SK-N-SH (cell line): ENCODE measurements around the gene ADAMTS16. TPM values are rescaled to one million over a fixed set of nuclear protein-coding genes. Genes with fewer than 3 reads are reported as not detected.
"Not testable (repeated sequence)": the region's sequence is repeated elsewhere in the genome, so short reads cannot be mapped to it uniquely, and the experiment has no call there.

Source experiments
- CTCF ChIA-PET: fragments of 300-600, 350-600 bp; formaldehyde crosslinking; extraction: SDS; loops from one replicate; lab custom pipeline; 2021; lab: Yijun Ruan, JAX
- POLR2A ChIA-PET: fragments of 350-600 bp; sonication (Branson Sonifier 250); formaldehyde crosslinking; extraction: SDS; loops from one replicate; lab custom pipeline; 2020; ENCODE audit warnings: antibody characterized with exemption, inconsistent platforms; lab: Yijun Ruan, JAX
- DNase-seq: peaks from one replicate; pipeline ENCODE4 v3.0.0; 2012
- H2AFZ ChIP-seq: fragments of 200-600 bp; sonication (generic); 2 replicates; pipeline ENCODE4 v1.8.1; 2016; ENCODE audit warnings: antibody characterized with exemption, mild to moderate bottlenecking, low read depth
- H3F3A ChIP-seq: fragments of 200-600 bp; sonication (generic); replicated peaks from 2 replicates; pipeline ENCODE3; 2016; ENCODE audit warnings: antibody characterized with exemption, mild to moderate bottlenecking; ENCODE audit not compliant: insufficient read depth
- H3K27ac ChIP-seq, 2 experiments: fragments of 200-500 bp in 1 of 2; fragments of 200-600 bp in 1 of 2; sonication (Bioruptor generic) in 1 of 2; sonication (generic), shearing (Covaris generic) in 1 of 2; 2 replicates each; pipeline versions ENCODE4 v1.5.1 to v1.6.1; 2014 to 2016; ENCODE audit warnings: low read depth in 2 of 2, inconsistent platforms in 1 of 2, low read length in 1 of 2, mild to moderate bottlenecking in 1 of 2, mixed read lengths in 1 of 2
- H3K27me3 ChIP-seq: fragments of 200-600 bp; sonication (generic), shearing (Covaris generic); 2 replicates; pipeline ENCODE4 v1.6.1; 2016; ENCODE audit warnings: mixed run types; ENCODE audit not compliant: insufficient read depth
- H3K36me3 ChIP-seq, 2 experiments: fragments of 200-500 bp in 1 of 2; fragments of 200-600 bp in 1 of 2; sonication (Bioruptor generic) in 1 of 2; sonication (generic) in 1 of 2; replicated peaks in 1 of 2; 2 replicates each; pipeline versions ENCODE3 to v1.5.1; 2014 to 2016; ENCODE audit warnings: low read length in 1 of 2, mild to moderate bottlenecking in 1 of 2; ENCODE audit not compliant: insufficient read depth in 2 of 2, control insufficient read depth in 1 of 2
- H3K4me1 ChIP-seq, 2 experiments: fragments of 200-500 bp in 1 of 2; fragments of 200-600 bp in 1 of 2; sonication (Bioruptor generic) in 1 of 2; sonication (generic), shearing (Covaris generic) in 1 of 2; 2 replicates each; pipeline versions ENCODE4 v1.5.1 to v1.6.1; 2014 to 2016; ENCODE audit warnings: low read depth in 1 of 2, low read length in 1 of 2, mixed run types in 1 of 2; ENCODE audit not compliant: insufficient read depth in 2 of 2, control insufficient read depth in 1 of 2
- H3K4me2 ChIP-seq: fragments of 200-600 bp; sonication (generic), shearing (Covaris generic); 2 replicates; pipeline ENCODE4 v1.6.1; 2017; ENCODE audit warnings: mixed run types
- H3K4me3 ChIP-seq, 2 experiments: fragments of 200-500 bp in 1 of 2; fragments of 200-600 bp in 1 of 2; sonication (Bioruptor generic) in 1 of 2; sonication (generic), shearing (Covaris generic) in 1 of 2; 2 replicates each; pipeline versions ENCODE4 v1.5.1 to v1.8.1; 2014 to 2016; ENCODE audit warnings: low read depth in 2 of 2, inconsistent platforms in 1 of 2, low read length in 1 of 2, mild to moderate bottlenecking in 1 of 2, mixed read lengths in 1 of 2, moderate library complexity in 1 of 2
- H3K79me2 ChIP-seq: fragments of 200-600 bp; sonication (generic); 2 replicates; pipeline ENCODE4 v1.8.1; 2017; ENCODE audit warnings: mild to moderate bottlenecking; ENCODE audit not compliant: insufficient read depth
- H3K9ac ChIP-seq: fragments of 200-600 bp; sonication (generic); 2 replicates; pipeline ENCODE4 v1.6.1; 2017; ENCODE audit warnings: mixed run types
- H3K9me2 ChIP-seq: fragments of 200-600 bp; sonication (generic); 2 replicates; pipeline ENCODE4 v1.6.1; 2017; ENCODE audit warnings: mixed run types
- H3K9me3 ChIP-seq: fragments of 200-600 bp; sonication (generic); 2 replicates; pipeline ENCODE4 v1.6.1; 2017; ENCODE audit warnings: mixed run types, mild to moderate bottlenecking, moderate library complexity
- H4K20me1 ChIP-seq: fragments of 200-600 bp; sonication (generic); 2 replicates; pipeline ENCODE4 v1.6.1; 2017; ENCODE audit warnings: mild to moderate bottlenecking, mixed run types; ENCODE audit not compliant: insufficient read depth
- FOXJ3 ChIP-seq: sonication (generic); formaldehyde crosslinking; IDR thresholded peaks from 2 replicates; pipeline ENCODE4 v1.5.1; 2020; ENCODE audit warnings: mild to moderate bottlenecking, missing genetic modification reagents
- FOXM1 ChIP-seq: IDR thresholded peaks from 2 replicates; pipeline ENCODE4 v1.4.0; 2012; ENCODE audit warnings: low read depth, mild to moderate bottlenecking
- MXI1 ChIP-seq: IDR thresholded peaks from 2 replicates; pipeline ENCODE4 v1.6.1; 2012; ENCODE audit warnings: mild to moderate bottlenecking, low read depth, low read length, improper control_type of control experiment
- WGBS: methylation state at CpG from one replicate; pipeline ENCODE4 v1.1.6; 2017; ENCODE audit warnings: low lambda C conversion rate; 5-methylcytosine and 5-hydroxymethylcytosine counted together
- polyA plus RNA-seq, 3 experiments: library from polyadenylated mRNA; depleted of rRNA; stranded (reverse); fragments of >200 nt; gene quantifications; 2 replicates each; pipeline ENCODE4 v1.2.3, GENCODE V29; 2012
- TF ChIP-seq, protein P1 (sequence below): IDR thresholded peaks from 2 replicates; pipeline ENCODE4 v1.4.0; 2012; ENCODE audit warnings: low read depth, borderline replicate concordance
- TF ChIP-seq, protein P2 (sequence below): fragments of 150-350 bp; IDR thresholded peaks from 2 replicates; pipeline ENCODE4 v1.6.1; 2017; ENCODE audit warnings: antibody characterized with exemption, low read length, low read depth, borderline replicate concordance
- TF ChIP-seq, protein P3 (sequence below): IDR thresholded peaks from 2 replicates; pipeline ENCODE4 v1.6.1; 2012; ENCODE audit warnings: mild to moderate bottlenecking, low read depth, low read length, moderate library complexity
- TF ChIP-seq, protein P4 (sequence below): fragments of 200-600 bp; sonication (generic); IDR thresholded peaks from 2 replicates; pipeline ENCODE4 v1.6.1; 2017; ENCODE audit warnings: antibody characterized with exemption, mild to moderate bottlenecking, moderate library complexity

ADAMTS16 gene
- polyA plus RNA-seq, 1 of the 3 experiments (the other 2 are of a cell fraction), result not detected

DNA sequence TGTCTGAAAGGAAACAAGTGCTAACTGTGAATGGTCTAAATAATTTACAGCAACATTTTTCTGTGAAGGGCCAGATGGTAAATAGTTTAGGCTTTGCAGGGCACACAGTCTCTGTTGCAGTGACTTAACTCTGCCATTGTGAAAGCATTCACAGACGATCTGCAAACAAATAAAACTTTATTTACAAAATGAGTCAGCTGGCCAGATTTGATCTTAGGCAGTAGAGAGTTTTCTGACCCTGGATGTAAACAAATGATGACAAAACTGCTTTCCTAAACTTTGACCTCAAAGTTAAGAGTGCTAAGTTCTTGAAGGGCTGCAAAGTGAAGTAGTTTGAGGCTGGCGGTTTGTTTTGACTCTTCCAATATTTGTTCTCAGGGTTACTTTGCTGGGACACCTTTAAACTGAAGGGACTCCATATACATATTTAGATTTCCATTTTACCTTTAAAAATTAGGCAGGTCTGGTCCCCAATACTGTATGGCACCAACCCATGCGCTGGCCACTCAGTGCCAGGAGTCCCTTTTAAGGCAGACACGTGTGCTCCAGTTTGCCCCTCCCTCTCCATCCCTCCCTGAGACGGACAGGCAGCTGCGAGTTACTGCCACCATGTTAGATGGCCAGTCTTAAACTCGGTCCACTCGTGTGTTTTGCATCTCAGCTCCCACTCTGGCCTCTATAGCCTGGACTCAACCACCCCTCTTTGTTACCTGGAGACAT is 4.0 kb upstream of the ADAMTS16 start:
- peaks cover 0 to 3% of the 10 kb centered on the region in 2 experiments; a peak in 1 of 4 replicates for H3K4me1 ChIP-seq
- no peaks in the 10 kb centered on the region for H4K20me1 ChIP-seq
- ChIA-PET POLR2A (no interaction called here), CTCF (interaction anchor here (1.9 to 5.8 kb wide), 2 partner anchors 256 to 283 kb away, joined by 5 to 17 read pairs; no protein-coding TSS in a partner anchor)
- H3K9ac ChIP-seq, result no peak overlapping the region
- DNase-seq, result no peak
- H3K9me2 ChIP-seq, result no peaks in the 10 kb centered on the region
- WGBS, result 46% methylated on average over 8 of the region's 8 CpGs
- no peak overlapping the region for H2AFZ ChIP-seq
- H3F3A ChIP-seq, result no peaks in the 10 kb centered on the region
- no peaks in the 10 kb centered on the region for H3K9me3 ChIP-seq
- H3K27ac ChIP-seq, result no peak overlapping the region
- no peak overlapping the region for H3K4me3 ChIP-seq
- H3K79me2 ChIP-seq, result no peaks in the 10 kb centered on the region
- H3K36me3 ChIP-seq, result no peaks in the 10 kb centered on the region
- H3K27me3 ChIP-seq, result peaks cover 23% of the 10 kb centered on the region
- TF ChIP-seq FOXM1 (no peak), FOXJ3 (CRISPR knock-in tag) (no peak), MXI1 (no peak)
- TF ChIP-seq, protein P1, sequence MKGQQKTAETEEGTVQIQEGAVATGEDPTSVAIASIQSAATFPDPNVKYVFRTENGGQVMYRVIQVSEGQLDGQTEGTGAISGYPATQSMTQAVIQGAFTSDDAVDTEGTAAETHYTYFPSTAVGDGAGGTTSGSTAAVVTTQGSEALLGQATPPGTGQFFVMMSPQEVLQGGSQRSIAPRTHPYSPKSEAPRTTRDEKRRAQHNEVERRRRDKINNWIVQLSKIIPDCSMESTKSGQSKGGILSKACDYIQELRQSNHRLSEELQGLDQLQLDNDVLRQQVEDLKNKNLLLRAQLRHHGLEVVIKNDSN, result no peak
- TF ChIP-seq, protein P2, sequence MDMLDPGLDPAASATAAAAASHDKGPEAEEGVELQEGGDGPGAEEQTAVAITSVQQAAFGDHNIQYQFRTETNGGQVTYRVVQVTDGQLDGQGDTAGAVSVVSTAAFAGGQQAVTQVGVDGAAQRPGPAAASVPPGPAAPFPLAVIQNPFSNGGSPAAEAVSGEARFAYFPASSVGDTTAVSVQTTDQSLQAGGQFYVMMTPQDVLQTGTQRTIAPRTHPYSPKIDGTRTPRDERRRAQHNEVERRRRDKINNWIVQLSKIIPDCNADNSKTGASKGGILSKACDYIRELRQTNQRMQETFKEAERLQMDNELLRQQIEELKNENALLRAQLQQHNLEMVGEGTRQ, result no peak
- TF ChIP-seq, protein P3, sequence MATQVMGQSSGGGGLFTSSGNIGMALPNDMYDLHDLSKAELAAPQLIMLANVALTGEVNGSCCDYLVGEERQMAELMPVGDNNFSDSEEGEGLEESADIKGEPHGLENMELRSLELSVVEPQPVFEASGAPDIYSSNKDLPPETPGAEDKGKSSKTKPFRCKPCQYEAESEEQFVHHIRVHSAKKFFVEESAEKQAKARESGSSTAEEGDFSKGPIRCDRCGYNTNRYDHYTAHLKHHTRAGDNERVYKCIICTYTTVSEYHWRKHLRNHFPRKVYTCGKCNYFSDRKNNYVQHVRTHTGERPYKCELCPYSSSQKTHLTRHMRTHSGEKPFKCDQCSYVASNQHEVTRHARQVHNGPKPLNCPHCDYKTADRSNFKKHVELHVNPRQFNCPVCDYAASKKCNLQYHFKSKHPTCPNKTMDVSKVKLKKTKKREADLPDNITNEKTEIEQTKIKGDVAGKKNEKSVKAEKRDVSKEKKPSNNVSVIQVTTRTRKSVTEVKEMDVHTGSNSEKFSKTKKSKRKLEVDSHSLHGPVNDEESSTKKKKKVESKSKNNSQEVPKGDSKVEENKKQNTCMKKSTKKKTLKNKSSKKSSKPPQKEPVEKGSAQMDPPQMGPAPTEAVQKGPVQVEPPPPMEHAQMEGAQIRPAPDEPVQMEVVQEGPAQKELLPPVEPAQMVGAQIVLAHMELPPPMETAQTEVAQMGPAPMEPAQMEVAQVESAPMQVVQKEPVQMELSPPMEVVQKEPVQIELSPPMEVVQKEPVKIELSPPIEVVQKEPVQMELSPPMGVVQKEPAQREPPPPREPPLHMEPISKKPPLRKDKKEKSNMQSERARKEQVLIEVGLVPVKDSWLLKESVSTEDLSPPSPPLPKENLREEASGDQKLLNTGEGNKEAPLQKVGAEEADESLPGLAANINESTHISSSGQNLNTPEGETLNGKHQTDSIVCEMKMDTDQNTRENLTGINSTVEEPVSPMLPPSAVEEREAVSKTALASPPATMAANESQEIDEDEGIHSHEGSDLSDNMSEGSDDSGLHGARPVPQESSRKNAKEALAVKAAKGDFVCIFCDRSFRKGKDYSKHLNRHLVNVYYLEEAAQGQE, result no peak
- TF ChIP-seq, protein P4, sequence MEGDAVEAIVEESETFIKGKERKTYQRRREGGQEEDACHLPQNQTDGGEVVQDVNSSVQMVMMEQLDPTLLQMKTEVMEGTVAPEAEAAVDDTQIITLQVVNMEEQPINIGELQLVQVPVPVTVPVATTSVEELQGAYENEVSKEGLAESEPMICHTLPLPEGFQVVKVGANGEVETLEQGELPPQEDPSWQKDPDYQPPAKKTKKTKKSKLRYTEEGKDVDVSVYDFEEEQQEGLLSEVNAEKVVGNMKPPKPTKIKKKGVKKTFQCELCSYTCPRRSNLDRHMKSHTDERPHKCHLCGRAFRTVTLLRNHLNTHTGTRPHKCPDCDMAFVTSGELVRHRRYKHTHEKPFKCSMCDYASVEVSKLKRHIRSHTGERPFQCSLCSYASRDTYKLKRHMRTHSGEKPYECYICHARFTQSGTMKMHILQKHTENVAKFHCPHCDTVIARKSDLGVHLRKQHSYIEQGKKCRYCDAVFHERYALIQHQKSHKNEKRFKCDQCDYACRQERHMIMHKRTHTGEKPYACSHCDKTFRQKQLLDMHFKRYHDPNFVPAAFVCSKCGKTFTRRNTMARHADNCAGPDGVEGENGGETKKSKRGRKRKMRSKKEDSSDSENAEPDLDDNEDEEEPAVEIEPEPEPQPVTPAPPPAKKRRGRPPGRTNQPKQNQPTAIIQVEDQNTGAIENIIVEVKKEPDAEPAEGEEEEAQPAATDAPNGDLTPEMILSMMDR, result no peak
- H3K4me2 ChIP-seq, result no peak overlapping the region

DNA sequence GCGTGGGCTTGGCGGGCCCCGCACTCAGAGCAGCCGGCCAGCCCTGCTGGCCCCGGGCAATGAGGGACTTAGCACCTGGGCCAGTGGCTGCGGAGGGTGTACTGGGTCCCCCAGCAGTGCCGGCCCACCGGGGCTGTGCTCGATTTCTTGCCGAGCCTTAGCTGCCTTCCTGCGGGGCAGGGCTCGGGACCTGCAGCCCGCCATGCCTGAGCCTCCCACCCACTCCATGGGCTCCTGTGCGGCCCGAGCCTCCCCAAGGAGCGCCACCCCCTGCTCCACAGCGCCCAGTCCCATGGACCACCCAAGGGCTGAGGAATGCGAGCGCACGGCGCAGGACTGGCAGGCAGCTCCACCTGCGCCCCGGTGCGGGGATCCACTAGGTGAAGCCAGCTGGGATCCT is 2.3 kb upstream of the ADAMTS16 start:
- H3K36me3 ChIP-seq, H3K9ac ChIP-seq, H3K9me3 ChIP-seq, H3F3A ChIP-seq, H3K4me1 ChIP-seq, DNase-seq, H3K79me2 ChIP-seq, H4K20me1 ChIP-seq, H3K9me2 ChIP-seq, POLR2A ChIA-PET, H3K27ac ChIP-seq, H3K4me3 ChIP-seq, H3K4me2 ChIP-seq, H2AFZ ChIP-seq: not testable (repeated sequence)
- CTCF ChIA-PET, result interaction anchor here (1.0 to 5.8 kb wide), 3 partner anchors 14 to 282 kb away, joined by 3 to 69 read pairs (median 17); partner anchors contain the start of gene ICE1
- peaks cover 26% of the 10 kb centered on the region for H3K27me3 ChIP-seq
- WGBS, result 91% methylated on average over 10 of the region's 24 CpGs
